ENCODE results near the gene ARL5A. TPM values are rescaled to one million over a fixed set of nuclear protein-coding genes. Genes with fewer than 3 reads are reported as not detected.

Gene ARL5A
- total RNA-seq, 2 donors from 2014 or later, result 32.0 to 46.5 TPM

DNA sequence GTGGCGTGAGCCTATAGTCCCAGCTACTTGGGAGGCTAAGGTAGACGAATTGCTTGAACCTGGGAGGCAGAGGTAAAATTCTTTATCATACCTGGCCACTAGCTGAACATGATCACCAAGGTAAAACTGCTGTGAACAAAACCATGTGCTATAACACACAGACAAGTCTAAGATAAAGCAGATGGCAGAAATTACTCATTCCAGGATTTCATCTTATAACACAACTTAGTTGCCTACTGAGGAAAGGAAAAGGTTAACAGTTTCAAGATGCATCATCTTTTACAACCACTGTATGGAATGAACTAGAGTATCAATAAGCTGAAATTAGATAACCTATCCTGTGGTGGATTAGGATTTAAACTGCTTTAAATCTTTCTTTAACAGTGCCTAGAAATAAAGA, 8.3 kb downstream of the ARL5A start:
- no peak for DNase-seq
- no peak overlapping the region for H3K27ac ChIP-seq
- no peak overlapping the region for H3K4me3 ChIP-seq
- intact Hi-C loops (cut with DNase I), result no loop called here
- no peak overlapping the region for H3K9ac ChIP-seq (ENCODE audit: low read depth in 2 of 2, low read length in 2 of 2)
- H3K4me1 ChIP-seq, result no peaks in the 10 kb centered on the region
- no peaks in the 10 kb centered on the region for H3K9me3 ChIP-seq
- TF ChIP-seq, protein P1, sequence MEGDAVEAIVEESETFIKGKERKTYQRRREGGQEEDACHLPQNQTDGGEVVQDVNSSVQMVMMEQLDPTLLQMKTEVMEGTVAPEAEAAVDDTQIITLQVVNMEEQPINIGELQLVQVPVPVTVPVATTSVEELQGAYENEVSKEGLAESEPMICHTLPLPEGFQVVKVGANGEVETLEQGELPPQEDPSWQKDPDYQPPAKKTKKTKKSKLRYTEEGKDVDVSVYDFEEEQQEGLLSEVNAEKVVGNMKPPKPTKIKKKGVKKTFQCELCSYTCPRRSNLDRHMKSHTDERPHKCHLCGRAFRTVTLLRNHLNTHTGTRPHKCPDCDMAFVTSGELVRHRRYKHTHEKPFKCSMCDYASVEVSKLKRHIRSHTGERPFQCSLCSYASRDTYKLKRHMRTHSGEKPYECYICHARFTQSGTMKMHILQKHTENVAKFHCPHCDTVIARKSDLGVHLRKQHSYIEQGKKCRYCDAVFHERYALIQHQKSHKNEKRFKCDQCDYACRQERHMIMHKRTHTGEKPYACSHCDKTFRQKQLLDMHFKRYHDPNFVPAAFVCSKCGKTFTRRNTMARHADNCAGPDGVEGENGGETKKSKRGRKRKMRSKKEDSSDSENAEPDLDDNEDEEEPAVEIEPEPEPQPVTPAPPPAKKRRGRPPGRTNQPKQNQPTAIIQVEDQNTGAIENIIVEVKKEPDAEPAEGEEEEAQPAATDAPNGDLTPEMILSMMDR (IDR thresholded peaks at IDR 0.05), result no peak
- H3K27me3 ChIP-seq, result no peaks in the 10 kb centered on the region
- no peaks in the 10 kb centered on the region for H3K36me3 ChIP-seq

DNA sequence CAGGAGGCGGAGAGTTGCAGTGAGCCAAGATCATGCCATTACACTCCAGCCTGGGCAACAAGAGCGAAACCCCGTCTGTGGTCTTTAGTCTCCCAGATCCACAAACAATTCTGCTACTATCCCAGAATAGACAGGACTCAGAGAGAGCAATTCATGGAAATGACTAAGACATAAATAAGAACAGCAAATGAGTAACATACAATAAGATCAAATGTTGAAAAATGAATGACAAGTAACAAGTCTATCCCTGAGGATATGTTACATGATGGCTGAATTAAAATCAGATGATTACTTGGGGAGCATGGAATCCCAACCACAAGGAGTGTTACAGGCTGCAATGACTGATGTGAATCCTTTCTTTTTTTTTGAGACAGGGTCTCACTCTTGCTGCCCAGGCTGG, 10.3 kb downstream of the ARL5A start:
- TF ChIP-seq, protein P1 (IDR thresholded peaks at IDR 0.05), result no peak
- Histone ChIP-seq H3K36me3 (peaks cover 6% of the 10 kb centered on the region), H3K4me1 (no peaks in the 10 kb centered on the region), H3K27me3 (no peaks in the 10 kb centered on the region), H3K27ac (no peak overlapping the region), H3K4me3 (no peak overlapping the region), H3K9ac (ENCODE audit: low read depth in 2 of 2, low read length in 2 of 2) (no peak overlapping the region), H3K9me3 (no peaks in the 10 kb centered on the region)
- DNase-seq, result no peak
- intact Hi-C loops (cut with DNase I), result no loop called here

DNA sequence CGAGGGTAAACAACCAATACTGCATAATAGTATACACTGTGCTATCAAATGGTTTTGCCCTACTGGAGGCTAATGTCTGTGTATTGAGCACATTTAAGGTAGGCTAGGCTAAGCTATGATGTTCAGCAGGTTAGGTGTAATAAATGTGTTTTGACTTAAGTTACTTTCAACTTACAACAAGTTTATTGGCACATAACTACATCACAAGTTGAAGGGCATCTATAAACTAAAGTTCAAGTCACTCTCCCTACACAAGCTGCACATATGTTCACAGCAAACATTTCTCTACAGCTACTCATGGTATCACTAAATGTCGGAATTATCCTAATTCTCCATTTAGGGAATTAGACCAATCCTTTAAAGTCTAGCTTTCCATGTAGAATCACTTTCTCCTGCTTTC, 11.4 kb downstream of the ARL5A start:
- H3K27ac ChIP-seq, result no peak overlapping the region
- TF ChIP-seq, protein P1 (IDR thresholded peaks at IDR 0.05), result no peak

DNA sequence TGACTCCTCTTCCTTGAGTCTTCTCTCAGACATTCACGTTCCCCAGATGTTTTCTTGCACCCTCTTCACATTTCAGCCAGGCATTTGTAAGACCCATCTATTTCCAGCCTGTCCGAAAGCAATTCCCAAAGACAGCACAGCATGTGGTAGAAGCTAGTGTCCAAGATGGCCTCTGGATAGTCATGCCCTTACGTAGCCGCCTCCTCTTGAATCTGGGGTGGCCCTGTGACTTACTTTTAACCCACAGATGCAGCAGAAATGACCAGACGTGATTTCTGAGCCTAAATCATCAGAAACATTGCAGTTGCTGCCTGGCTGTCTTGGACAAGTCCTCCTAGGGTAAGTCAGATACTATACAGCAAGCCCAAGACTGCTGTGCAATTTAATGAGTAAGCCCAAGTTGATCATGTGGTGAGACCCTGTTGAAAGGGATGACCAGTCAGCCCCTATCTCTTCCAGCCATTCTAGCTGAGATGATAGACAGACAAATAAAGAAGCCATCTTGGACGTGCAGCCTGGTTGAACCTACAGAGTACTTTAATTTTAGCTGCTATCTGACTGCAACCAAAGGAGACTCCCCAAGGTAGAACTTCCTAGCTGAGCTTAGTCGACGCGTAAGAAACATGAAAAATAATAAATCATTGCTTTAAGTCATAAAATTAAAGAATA, 12.3 kb downstream of the ARL5A start:
- intact Hi-C loops (cut with DNase I), result no loop called here
- no peak for DNase-seq
- no peak overlapping the region for H3K27ac ChIP-seq
- peaks cover 6% of the 10 kb centered on the region for H3K36me3 ChIP-seq
- TF ChIP-seq, protein P1 (IDR thresholded peaks at IDR 0.05), result no peak
- no peaks in the 10 kb centered on the region for H3K9me3 ChIP-seq
- no peak overlapping the region for H3K4me3 ChIP-seq
- no peaks in the 10 kb centered on the region for H3K27me3 ChIP-seq
- H3K9ac ChIP-seq (ENCODE audit: low read depth in 2 of 2, low read length in 2 of 2), result no peak overlapping the region
- H3K4me1 ChIP-seq, result no peaks in the 10 kb centered on the region

More for the DNA sequence above, 11.4 kb downstream of the ARL5A start:
- no peaks in the 10 kb centered on the region for H3K9me3 ChIP-seq
- H3K27me3 ChIP-seq, result no peaks in the 10 kb centered on the region
- H3K36me3 ChIP-seq, result peaks cover 6% of the 10 kb centered on the region
- no peak for DNase-seq
- H3K9ac ChIP-seq (ENCODE audit: low read depth in 2 of 2, low read length in 2 of 2), result no peak overlapping the region
- no peaks in the 10 kb centered on the region for H3K4me1 ChIP-seq
- intact Hi-C loops (cut with DNase I), result no loop called here
- no peak overlapping the region for H3K4me3 ChIP-seq

DNA sequence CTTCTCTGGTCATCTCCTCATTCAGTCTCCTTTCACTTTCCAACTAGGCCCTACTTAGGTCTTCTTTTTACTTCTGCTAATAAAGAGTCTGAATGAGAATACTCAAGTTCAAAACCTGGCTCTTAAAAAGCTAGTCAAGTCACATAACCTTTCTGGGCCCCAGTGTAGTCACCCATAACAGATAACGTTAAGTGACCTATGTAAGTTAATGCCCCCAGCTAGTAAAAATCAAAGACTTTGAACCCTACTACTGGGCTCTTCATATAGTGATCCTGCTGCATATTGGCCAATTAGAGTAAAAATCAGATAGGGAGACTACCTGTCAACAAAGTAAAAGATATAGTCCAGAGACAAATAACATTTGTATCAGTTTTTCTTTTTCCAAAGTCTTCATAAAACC, 17.7 kb downstream of the ARL5A start:
- no peak for DNase-seq
- Histone ChIP-seq H3K9ac (ENCODE audit: low read depth in 2 of 2, low read length in 2 of 2) (no peak overlapping the region), H3K36me3 (peaks cover 6% of the 10 kb centered on the region), H3K9me3 (no peaks in the 10 kb centered on the region), H3K4me1 (peaks cover 3% of the 10 kb centered on the region), H3K27ac (no peak overlapping the region), H3K27me3 (no peaks in the 10 kb centered on the region), H3K4me3 (no peak overlapping the region)
- TF ChIP-seq, protein P1 (IDR thresholded peaks at IDR 0.05), result no peak
- intact Hi-C loops (cut with DNase I), result no loop called here
